Stimulated activated naive CD4-positive, alpha-beta T cell treated with Interleukin-2 at 50 U/mL for 16 hours (primary cell): ENCODE data around the gene FOXRED1.
"Not testable (repeated sequence)": the region's sequence is repeated elsewhere in the genome, so short reads cannot be mapped to it uniquely, and the experiment has no call there.

Experiments used
- DNase-seq: peaks from one replicate; lab custom pipeline; 2025; lab: John Stamatoyannopoulos, UW

FOXRED1 gene

DNA sequence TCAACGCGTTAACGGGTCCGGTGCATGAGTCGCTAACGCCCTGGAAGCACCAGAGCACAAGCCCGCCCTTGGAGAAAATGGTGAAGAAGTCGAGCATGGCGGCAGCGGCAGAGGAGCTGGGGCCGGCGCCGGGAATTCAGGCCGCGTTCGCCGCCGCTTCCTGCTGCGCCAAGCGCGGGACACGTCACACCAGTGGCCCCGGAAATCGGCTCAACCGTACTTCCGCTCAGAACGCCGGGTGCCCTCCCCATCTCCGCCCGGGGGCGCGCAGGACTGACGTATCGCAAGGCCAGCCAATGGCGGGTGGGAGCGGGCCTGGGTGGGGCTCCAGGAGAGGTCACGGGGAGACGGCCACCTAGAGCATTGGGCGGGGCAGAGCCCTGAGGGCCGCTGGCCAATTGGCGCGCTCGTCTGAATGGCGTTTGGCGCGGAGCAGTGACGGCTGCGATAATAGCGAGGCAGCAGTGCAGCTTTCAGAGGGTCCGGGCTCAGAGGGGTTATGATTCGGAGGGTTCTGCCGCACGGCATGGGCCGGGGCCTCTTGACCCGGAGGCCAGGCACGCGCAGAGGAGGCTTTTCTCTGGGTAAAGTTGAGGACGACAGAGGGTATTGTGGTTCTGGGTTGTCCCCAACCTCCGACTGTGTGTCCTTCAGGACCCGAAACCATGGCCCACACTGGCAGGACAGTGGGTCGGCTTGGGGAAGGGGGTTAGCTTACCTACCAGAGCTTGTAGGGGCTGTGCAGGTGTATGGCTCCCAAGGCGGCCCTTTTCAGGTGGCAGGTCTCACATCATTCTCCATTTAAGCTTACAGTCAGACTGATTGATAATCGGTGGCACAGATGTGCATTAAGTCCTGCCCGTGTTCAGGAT, at the start of gene FOXRED1, which contains the start of gene SRPRA:
Gene FOXRED1 (plus strand): TSS at position 447 of the 872 bp plus-strand sequence. CDS start 53 bp downstream, at position 500.
Gene SRPRA (minus strand): TSS at position 188 of the 872 bp plus-strand sequence. CDS start 91 bp downstream, at position 97.
- peak; percentile 100 for DNase-seq

DNA sequence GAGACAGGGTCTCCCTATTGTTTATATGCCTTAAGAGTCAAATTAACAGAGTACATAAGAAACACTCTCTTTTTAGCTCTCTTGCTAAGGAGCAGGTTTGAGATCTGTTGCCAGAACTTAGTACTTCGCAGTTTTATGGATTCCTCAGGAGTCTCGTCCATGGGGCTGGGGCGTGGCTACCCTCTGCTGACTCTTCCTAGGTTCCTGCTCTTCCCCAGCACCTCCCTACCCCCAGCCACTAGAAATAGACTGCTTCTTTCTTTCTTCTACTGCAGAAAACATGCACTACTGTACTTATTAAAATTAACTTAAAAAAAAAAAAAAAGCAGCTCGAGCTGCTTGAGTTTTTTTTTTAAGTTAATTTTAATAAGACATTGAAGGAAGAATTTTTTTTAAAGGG, 49.4 kb upstream of the FOXRED1 start:
- no peak for DNase-seq

DNA sequence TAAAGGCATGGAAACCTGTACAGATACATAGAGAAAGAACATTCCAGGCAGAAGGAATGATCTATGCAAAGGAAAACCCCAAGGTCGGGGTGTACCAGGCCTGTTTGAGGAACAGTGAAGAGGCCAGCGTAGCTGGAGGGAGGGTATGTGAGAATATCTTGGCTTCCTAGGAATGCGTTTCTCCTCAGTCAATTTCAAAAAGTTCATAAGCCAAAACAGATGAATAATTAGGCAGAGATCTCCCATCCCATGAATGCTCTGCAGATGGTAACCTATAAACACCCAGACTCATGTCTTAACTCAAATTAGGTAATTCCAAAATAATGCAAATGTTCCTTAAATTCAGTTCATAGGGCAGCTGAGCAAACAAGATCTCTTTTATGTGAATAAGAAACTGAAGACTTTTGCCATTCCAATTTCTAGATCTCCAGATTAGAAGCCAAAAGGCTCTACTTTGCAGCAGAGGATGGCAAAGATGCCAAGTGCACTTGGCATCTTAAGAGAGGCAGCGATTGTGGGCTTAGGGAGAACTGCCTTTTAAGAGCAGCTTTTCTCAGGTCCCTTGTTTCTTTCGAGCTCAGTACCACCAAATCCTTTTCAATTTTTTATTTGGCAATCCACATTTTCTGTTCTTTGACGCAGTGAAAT, 44.2 kb upstream of the FOXRED1 start:
- no peak for DNase-seq

DNA sequence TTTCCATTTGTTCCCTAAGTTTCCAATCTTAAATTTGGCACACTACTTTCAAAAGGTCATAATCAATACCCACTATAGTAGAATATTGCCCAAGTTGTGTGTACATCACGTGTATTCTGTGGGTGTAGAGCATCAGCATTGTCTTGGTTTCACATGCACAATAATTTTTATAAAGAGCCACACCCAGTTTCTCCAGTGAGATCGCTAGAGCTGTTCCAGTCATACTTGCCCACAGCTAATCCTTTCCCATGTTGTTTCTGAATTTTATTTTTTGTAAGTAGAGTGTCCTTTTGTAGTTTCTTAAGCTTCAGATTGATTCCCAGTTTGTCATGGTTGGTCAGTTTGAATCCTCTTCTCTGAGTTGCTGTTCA, 43.7 kb upstream of the FOXRED1 start:
- DNase-seq: no peak

DNA sequence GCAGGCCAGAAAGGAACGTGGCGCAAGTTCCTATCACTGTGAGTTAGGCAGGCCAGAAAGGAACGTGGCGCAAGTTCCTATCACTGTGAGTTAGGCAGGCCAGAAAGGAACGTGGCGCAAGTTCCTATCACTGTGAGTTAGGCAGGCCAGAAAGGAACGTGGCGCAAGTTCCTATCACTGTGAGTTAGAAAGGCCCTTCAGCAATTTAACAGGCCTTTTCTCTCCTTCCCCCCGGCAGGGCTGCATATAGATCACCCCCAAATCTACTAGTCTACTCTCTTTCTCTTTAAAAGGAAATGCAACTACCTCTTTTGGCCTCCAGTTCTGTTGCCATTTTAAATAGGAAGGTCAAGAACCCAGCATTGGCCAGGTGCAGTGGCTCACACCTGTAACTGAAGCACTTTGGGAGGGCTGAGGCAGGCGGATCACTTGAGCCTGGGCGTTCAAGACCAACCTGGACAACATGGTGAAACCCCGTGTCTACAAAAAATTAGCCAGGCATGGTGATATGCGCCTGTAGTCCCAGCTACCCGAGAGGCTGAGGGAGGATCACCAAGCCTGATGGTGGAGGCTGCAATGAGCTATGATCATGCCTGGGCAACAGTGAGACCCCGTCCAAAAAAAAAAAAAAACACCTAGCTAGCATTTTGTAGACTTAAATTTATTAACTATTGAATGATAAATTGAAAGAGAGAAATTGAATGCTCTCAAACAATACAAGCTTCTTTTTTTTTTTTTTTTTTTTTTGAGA, 42.4 kb upstream of the FOXRED1 start:
- DNase-seq: no peak

DNA sequence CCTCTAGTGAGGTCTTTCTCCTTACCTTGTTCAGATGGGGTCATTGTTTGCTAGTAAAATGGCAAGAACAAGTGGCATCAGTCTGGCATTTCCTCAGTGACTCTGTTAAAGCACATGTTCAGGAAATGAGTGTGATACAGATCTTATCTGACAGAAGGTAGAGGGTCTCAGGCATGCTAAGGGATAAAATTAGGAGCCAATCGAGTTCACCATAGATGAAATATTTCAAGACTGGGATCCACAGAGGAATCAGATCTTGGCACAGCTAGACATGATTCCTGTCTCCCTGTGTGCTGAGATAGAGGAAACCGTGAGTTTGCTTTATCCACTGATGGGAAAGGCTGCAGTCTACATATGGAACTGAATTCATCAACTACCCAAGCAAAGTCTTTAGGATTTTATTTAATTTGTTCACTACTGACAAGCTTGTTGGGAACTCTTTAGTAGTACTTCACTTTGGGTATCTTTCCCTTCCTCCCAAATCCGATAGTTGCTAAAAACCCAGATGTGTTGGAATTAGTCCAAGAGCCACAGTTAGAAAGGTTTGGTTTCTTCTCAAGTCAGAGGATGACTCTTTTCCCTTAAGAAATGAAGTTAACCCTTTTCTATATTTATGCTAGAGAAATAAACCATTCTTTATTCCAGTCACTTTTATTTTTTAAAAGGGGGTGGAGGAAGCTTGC, 39.0 kb upstream of the FOXRED1 start:
- DNase-seq: no peak

DNA sequence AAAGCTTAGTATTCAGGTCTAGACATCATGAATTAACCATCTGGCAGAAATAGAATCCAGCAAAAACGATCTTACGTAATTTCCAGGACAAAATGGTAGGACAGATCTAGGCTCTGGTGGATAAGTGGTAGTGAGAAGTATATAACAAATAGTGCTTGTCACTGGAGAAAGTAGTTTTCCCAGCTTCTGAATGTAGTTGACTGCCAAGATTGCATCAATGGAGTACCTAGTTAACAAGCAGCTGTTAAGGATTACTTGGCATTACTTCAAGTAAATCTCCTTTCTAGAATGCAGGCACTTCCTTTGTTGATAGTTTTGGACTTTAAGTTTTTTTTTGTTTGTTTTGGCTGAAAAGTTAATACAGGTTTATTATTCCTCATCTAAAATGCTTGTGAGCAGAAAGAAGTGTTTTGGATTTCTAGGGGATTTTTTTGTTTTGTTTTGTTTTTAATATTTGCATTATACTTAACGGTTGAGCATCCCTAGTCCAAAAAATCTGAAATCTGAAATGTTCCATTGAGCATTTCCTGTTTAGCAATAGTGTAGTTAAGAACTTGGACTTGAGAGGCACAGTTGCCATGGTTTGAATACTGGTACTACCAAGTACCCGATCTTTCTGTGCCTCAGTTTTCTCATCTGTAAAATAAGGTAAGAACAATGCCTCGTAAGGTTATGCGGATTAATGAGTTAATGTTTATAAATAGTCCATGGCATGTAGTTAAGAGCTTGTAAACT, 37.1 kb upstream of the FOXRED1 start:
- DNase-seq: no peak

DNA sequence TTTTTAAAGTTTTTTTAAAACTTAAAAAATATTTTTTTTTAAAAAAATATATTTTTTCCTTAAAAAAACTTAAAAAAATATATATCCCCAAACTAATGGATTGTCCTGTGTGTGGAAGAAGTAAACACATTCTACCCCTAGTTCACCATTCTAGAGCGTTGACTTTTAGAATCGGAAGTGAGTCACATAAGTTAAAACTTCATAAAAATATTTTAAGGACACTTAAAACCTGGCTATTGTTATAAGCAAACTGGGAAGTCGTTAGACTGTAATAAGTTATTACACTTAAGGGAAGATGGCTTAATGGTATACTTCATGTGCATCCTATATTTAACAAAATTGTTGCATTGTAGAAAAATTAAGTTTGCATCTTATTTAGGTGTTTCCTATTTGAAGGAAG, 36.3 kb upstream of the FOXRED1 start:
- no peak for DNase-seq

DNA sequence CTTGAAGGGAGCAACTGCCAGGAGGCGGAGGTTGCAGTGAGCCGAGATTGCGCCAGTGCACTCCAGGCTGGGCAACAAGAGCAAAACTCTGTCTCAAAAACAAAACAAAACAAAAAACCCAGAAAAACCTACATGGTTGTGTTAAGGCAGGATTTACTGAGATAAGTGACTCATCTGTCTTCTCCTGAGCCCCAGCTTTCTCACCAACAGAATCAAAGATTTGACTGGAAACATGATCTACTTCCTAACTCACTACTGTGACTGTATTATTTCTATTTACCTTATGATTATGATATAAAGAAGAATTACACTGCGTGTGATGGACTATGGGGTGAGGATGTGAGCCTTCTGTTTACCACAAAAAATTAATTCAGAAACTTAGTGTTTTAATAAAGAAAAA, 35.6 kb upstream of the FOXRED1 start:
- no peak for DNase-seq

DNA sequence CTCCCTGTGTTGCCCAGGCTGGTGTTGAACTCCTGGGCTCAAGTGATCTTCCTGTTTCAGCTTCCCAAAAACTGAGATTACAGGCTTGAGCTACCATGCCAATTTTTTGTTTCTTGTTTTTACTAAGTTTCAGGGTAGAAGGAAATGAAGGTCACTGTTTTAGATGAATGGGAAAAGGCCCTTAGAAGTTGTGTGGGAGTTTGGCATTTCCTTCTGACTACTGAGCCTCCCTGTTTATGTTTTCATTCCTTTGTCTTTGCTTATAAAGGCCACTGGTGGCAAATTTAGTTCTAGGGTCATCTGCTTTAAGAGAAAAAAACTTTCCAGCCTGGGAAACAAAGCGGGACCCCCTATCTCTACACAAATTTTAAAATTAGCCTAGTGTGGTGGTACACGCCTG, 22.3 kb upstream of the FOXRED1 start:
- DNase-seq: no peak

DNA sequence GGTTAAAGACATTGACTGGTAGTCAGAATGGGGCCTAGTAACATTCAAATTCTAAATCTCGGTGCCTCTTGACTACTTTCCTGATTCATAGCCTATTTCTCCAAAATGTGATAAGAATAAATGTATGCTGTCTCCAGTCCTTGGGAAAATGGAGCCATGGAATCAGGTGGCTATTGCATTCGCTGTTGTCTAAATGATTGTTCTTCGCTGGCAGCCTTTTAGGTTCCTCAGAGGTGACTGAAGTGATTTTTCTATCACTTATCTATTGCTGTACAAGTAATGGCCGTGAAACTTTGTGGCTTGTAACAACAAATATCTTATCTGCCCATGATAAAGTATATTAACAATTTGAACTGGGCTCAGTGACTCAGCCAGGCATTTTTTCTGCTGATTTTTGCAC, 15.7 kb upstream of the FOXRED1 start:
- DNase-seq: no peak

DNA sequence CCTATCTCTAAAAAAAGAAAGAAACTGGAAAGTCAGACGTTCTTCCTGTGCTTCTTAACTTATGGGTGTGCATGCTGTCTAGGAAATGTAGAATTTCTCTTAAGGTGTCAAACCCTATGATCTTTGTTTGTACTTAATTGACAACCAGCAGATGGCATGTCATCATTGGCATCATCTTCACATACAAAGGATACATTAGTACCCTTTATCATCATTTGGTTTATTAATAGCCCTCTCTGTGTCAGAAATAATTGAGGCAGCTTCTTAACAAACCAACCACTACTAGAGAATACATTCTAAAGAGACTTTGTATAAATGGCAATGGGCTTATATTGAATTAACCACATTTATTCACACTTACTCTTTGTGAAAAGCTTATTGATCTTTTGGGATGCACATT, 14.1 kb upstream of the FOXRED1 start:
- DNase-seq: no peak

DNA sequence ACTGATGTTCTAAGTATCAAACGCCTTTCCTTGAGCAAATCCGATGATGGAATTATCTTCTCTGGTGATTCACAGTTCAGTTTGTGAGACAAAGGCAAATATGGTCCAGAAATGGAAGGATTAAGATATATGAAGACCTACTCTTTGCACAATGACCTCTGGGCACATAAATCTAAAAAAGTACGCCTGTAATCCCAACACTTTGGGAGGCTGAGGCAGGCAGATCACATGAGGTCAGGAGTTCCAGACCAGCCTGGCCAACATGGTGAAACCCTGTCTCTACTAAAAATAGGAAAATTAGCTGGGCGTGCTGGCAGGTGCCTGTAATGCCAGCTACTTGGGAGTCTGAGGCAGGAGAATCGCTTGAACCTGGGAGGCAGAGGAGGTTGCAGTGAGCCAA, 13.4 kb upstream of the FOXRED1 start:
- DNase-seq: not testable (repeated sequence)

DNA sequence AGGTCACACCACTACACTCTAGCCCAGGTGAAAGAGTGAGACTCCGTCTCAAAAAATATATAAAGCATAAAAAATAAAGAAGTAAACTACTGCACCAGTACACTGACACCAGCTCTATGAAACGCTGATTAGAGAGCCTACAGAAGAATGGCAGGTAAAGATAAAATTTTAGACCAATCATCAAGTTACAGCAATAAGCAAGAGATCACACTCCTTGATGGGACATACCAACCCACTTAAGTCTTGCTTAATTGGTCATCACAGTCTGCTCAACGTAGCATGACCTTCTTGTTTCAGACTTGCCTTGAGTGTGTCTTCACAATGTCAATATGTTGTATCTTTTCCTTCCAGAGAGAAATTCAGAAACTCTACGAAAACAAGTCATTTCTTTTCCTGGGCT, 12.7 kb upstream of the FOXRED1 start:
- DNase-seq: no peak

DNA sequence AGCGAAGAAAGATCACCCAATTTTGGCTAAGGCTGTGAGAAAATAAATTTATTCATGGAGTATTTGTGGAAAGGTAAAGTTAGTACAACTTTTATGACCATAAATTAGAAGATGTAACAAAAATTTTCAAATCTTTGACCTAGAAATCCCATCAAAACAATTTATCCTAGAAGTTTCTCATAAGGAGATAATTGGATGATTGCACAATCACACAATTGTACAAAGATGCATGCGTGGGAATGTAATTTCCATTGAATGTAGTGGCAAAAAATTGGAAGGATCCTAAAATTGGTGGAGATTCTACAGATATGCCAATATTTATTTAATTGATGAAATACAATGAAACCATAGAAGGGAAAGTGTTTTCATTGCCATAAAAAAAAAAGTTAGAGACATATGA, 11.8 kb upstream of the FOXRED1 start:
- no peak for DNase-seq

DNA sequence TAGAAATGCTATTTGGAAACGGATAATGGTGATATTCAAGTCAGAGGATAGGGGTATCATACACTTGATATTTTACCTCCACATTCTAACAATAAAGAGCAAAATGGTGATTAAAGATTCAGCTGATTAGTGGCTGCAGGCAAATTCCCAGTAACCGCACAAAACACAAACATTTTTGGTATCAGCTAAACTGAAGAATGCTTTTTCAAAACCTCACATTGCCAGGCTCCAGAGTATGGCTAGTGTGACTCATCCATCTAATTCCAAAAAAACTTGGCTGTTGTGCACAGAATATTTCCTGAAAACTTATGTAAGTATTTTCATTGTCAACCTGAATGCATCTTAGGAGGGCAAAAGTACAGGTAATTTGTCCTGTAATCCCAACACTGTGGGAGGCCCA, 11.2 kb upstream of the FOXRED1 start:
- no peak for DNase-seq

DNA sequence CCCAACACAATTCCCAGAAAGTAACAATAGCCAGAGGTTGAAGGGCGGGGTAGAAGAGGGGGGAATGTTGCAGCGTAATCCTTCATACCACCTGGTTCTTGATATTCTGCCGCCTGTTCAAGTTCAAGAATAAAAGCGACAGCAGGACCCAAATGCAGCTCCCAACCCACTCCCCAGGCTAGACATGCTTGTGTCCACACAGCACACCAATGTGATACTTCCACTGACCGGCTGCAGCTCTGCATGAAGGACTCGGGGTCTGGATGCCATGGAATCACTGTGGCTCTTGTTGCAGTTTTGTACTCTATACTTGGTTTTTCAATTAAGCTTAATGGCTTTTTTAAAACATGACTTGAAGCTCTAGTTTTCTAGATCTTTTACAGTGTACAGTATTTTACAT, 6.7 kb upstream of the FOXRED1 start:
- no peak for DNase-seq

DNA sequence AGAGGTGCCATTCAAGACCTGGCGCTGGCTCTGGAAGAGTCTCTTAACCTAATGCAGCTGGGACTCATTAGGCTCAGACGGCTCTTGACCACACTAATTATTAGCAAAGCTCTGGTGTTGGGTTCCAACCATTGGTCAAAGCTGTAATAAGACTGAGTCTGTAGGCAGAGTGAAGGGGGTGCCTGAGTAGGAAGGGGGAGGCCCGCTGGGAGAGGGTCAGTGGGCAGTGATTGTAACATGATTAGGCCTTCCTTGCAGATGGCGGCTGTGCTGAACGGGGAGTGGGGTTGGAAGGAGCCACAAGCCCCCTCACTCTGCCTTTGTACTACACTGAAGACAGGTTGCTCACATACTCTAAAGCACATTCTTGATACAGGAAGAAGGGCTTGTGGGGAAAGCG, 5.5 kb upstream of the FOXRED1 start:
- no peak for DNase-seq

DNA sequence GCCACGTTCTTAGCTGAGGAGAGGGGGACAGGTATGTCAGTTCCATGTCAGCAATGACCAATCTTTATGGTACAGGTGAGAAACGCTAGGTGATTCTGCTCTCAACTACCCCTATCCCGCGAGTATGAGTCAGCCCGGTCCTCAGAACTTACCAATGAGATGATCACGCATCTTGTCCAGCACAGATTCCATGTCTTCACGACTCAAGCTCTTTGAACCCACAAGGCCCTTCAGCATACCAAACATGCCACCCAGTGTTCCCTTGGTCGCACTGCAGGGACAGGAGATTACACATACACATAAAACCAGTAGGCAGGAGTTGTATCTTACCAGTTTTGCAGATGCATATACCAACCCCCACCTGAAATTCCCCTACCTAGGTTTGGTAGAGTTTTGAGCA, 3.1 kb upstream of the FOXRED1 start:
- no peak for DNase-seq

DNA sequence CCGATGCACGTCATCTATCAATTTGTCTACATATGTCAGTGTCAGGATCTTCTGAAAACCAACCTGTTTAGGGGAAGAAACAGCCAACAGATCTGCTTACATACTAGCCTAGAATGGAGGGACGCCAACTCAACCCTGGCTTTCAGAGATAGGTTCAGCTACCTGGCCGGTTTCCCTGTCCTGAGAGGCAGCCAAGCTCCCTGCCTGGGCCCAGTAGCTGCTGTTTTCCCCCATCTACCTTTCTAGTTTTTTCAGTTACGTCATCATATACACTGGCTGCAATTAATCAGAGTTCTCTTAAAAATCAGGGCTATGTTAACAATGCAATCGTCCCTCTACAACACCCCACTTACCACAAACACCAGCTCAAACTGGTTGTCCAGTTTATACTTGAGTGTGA, 1.3 kb upstream of the FOXRED1 start:
- DNase-seq: no peak

DNA sequence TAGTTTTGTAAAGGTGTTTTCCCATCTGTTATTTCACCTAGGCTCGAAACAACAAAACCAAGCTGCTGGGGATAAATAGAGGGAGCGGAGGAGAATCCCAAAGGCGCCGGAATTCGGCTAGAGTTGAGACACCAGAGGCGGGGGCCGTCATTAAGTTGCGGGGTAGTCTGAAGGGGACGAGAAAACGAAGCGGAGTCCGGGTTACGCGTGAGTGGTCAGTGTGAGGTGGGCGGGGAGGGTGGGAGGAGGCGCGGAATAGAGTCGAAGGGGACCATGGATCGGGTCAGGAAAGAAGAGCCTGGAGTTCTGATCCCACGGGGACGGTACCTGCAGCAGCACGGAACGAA, 620 bp upstream of the FOXRED1 start:
- no peak for DNase-seq

DNA sequence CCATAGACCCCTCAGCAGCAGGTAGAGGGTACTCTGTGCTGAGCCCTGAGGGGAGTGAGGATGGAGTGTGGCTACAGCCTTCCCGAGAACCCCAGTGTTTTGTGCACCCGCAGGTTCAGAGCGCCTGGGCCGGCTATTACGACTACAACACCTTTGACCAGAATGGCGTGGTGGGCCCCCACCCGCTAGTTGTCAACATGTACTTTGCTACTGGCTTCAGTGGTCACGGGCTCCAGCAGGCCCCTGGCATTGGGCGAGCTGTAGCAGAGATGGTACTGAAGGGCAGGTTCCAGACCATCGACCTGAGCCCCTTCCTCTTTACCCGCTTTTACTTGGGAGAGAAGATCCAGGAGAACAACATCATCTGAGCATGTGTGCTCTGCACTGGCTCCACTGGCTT, 8.4 kb downstream of the FOXRED1 start:
- DNase-seq: no peak
